Gastroesophageal sphincter (tissue), 3 donors: Measurements from ENCODE around the gene SMARCC1.

Experiments
- CTCF ChIP-seq, 4 experiments: fragments of 200-600 bp in 2 of 4; fragments of 450-650 bp in 2 of 4; sonication (generic) in 1 of 4; IDR thresholded peaks; one replicate each; pipeline ENCODE4 v1.5.1; 2017 to 2019; ENCODE audit warnings: antibody characterized with exemption in 4 of 4, mild to moderate bottlenecking in 2 of 4, moderate library complexity in 2 of 4
- POLR2A ChIP-seq, 2 donors: fragments of 450-650 bp; IDR thresholded peaks; one replicate each; pipeline ENCODE4 v1.6.1; 2017; ENCODE audit warnings: antibody characterized with exemption in 2 of 2, mild to moderate bottlenecking in 2 of 2, moderate library complexity in 1 of 2
- POLR2AphosphoS5 ChIP-seq: sonication (generic); formaldehyde crosslinking; IDR thresholded peaks from one replicate; pipeline ENCODE4 v1.6.1; 2017; ENCODE audit warnings: antibody characterized with exemption

GRCh38 chr3:47588053-47588452 is 193.6 kb downstream of the SMARCC1 start:
- no peak for TF ChIP-seq POLR2AphosphoS5
- TF ChIP-seq POLR2A (IDR thresholded peaks at IDR 0.05), result no peak
- TF ChIP-seq CTCF (IDR thresholded peaks at IDR 0.05), result no peak
